NCI-H510A treated with DMSO at 0.1 percent for 48 hours (cell line): ENCODE data around the gene DHX9.
A peak's percentile ranks its signal among the peaks of the same experiment; 100 is the strongest.

Experiments used
- DNase-seq: peaks from one replicate; lab custom pipeline; 2025; lab: John Stamatoyannopoulos, UW

The DHX9 gene

GRCh38 chr1:182841368-182841988 is 2.3 kb downstream of the DHX9 start:
- DNase-seq: peak; percentile 13

DNA sequence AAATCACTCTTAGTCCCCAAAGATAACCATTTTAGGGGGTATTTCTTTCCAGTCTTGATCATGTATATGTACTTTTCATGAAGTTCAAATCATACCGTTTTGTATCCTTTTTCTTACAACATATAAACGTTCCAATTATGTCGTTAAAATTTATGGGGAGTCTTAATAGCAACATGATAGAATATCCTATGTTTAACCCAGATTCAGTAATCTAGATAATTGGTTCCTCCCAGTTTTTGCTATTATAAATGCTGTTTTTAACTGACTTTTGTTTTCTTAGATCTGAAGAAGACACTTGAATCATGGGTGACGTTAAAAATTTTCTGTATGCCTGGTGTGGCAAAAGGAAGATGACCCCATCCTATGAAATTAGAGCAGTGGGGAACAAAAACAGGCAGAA is 3.1 kb downstream of the DHX9 start:
- no peak for DNase-seq

- no peak for DNase-seq
Measured at GRCh38 chr1:182845379-182845778, 6.2 kb downstream of the DHX9 start.

GRCh38 chr1:182845894-182846293 is 6.7 kb downstream of the DHX9 start:
- no peak for DNase-seq

GRCh38 chr1:182847105-182847504 is 8.0 kb downstream of the DHX9 start:
- DNase-seq: no peak

GRCh38 chr1:182848736-182849135 is 9.6 kb downstream of the DHX9 start:
- no peak for DNase-seq

- DNase-seq: no peak
Measured at GRCh38 chr1:182850319-182850718, 11.2 kb downstream of the DHX9 start.

DNA sequence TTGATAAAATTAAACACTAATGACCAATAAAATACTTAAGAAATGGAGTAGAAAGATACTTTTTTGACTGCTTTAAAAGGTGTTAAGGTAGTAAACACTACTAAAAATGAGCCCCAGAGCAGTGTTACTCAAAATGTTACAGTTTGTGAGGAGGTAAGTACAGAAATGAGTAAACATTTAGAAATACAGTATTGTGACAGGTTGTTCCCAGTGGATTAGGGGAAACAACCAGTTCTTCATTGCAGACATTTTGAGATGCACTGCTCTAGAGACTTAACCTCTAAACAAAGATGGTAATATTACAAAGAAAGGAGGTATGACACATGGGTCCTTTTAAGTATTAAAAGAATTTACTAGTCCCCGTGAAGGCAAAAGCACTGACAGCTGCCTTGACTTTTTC is 12.7 kb downstream of the DHX9 start:
- DNase-seq: no peak

GRCh38 chr1:182855911-182856310 is 16.8 kb downstream of the DHX9 start:
- no peak for DNase-seq

GRCh38 chr1:182857212-182857611 is 18.1 kb downstream of the DHX9 start:
- DNase-seq: no peak

DNA sequence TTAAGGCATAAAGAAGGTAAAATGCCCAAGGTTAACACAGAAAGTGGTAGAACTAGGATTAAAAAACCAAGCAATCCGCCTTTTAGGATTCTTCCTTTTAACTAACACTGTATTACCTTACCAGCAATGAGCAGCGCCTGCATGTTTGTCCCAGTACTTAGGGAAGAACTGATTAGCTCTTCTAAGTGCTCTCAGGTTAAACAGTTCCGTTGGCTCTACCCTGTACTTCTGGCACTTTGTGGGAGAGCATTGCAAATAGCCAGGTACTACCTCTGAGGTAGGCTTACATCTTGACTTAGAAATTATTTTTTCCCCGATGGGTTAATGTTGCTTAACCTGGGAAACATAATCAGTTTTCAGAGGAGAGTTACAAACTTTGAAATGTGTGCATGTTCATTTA is 21.5 kb downstream of the DHX9 start:
- DNase-seq: no peak

GRCh38 chr1:182861994-182862393 is 22.8 kb downstream of the DHX9 start:
- DNase-seq: no peak

DNA sequence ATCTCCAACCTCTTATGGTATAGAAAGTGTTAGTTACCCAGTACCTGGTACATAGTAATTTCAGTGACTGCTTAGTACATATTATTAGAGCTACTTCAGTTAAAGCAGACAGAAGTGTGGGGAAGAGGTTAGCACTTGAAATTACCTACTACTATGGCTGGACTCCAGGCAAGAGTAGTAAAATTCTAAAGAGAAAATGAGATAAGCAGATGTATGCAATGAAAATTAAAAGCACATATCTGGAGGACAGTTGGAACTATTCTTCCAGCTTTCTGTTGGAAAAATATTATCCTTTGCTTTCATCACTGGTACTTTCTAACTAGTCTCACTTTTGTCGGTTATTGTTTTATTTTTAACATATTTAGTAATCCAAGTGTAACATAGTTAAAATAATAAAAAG is 23.7 kb downstream of the DHX9 start:
- DNase-seq: no peak

GRCh38 chr1:182863940-182864339 is 24.8 kb downstream of the DHX9 start:
- DNase-seq: no peak

GRCh38 chr1:182867861-182868260 is 28.7 kb downstream of the DHX9 start:
- DNase-seq: no peak

DNA sequence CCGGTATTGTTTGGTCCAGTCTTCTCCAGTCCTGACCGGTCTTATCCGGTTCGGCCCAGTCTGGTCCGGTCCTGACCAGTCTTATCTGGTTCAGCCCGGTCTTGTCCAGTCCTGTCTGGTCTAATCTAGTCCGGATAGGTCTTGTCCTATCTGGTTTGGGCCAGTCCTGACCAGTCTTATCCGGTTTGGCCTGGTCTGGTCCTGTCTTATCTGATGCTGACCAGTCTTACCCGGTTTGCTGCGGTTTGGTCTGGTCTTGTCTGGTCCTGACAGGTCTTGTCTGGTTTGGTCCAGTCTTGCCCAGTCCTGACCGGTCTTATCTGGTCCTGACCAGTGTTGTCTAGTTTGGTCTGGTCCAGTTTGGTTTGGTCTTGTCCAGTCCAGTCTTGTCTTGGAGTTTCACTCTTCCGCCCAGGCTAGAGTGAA is 30.1 kb downstream of the DHX9 start:
- DNase-seq: no peak

- no peak for DNase-seq
Measured at GRCh38 chr1:182872881-182873280, 33.7 kb downstream of the DHX9 start.

GRCh38 chr1:182875889-182876288 is 36.7 kb downstream of the DHX9 start:
- no peak for DNase-seq

- no peak for DNase-seq
Measured at GRCh38 chr1:182877331-182877730, 38.2 kb downstream of the DHX9 start.

- DNase-seq: no peak
Measured at GRCh38 chr1:182877842-182878241, 38.7 kb downstream of the DHX9 start.

- DNase-seq: no peak
Measured at GRCh38 chr1:182884872-182885271, 45.7 kb downstream of the DHX9 start.

- no peak for DNase-seq
Measured at GRCh38 chr1:182885591-182885990, 46.4 kb downstream of the DHX9 start.

GRCh38 chr1:182886985-182887384 is 47.8 kb downstream of the DHX9 start:
- no peak for DNase-seq

DNA sequence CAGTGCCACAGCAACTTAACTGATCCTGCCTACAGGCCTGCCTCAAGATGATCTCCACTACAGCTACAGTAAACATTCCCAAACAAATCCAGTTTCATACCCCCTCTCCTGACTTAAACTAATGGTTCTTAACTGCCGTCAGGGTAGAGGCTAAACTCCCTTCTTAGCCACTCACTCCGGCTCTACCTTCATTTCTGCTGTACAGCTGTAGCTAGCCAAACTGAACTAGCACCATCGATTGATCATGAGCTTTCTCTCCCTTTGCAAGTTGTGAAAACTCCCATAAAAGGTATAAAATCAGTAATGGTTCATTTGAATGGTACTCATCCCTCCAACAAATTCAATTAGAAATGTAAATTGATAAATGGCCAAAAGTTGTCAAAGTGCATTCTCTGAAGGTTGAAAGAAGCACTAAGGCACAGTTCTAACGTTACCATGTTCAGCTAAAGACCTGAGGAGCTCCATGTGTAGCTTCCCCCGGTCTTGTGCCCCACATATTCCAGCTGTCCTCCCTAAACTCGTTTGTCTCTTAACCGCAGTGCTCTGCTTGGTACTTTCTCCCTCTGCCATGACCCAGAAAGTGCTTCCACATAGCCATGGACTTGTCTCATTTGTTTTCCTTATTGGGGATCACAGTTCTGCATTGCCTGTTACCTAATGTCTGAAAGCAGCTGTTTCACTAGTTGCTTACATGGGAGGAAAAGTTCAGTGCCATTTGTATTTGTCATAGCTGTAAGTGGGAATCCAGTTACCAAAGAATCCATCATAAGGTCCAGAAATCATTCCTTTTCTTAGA is 49.8 kb downstream of the DHX9 start:
- no peak for DNase-seq
